ENCODE measurements around the gene TPT1. TPM values are rescaled to one million over a fixed set of nuclear protein-coding genes. Genes with fewer than 3 reads are reported as not detected.
"Not testable (repeated sequence)": the region's sequence is repeated elsewhere in the genome, so short reads cannot be mapped to it uniquely, and the experiment has no call there.

The TPT1 gene
- total RNA-seq, 1 donor from 2014 or later: 3,711 TPM

GRCh38 chr13:45367358-45367757 is 26.4 kb upstream of the TPT1 start:
- peak; percentile 98 for DNase-seq (ENCODE audit: low read depth)

- DNase-seq (ENCODE audit: low read depth): no peak
Observed at GRCh38 chr13:45365558-45365885, 24.5 kb upstream of the TPT1 start.

GRCh38 chr13:45364876-45365557 is 24.0 kb upstream of the TPT1 start:
- DNase-seq (ENCODE audit: low read depth): no peak

- no peak for DNase-seq (ENCODE audit: low read depth)
Observed at GRCh38 chr13:45362939-45363338, 22.0 kb upstream of the TPT1 start.

GRCh38 chr13:45361596-45362206 is 20.7 kb upstream of the TPT1 start:
- peak; percentile 51 for DNase-seq (ENCODE audit: low read depth)

GRCh38 chr13:45356966-45357672 is 16.1 kb upstream of the TPT1 start:
- DNase-seq (ENCODE audit: low read depth): no peak

- DNase-seq (ENCODE audit: low read depth): no peak
Observed at GRCh38 chr13:45353895-45354294, 12.9 kb upstream of the TPT1 start.

GRCh38 chr13:45352031-45352430 is 11.0 kb upstream of the TPT1 start:
- DNase-seq (ENCODE audit: low read depth): peak; percentile 68

GRCh38 chr13:45350152-45350551 is 9.2 kb upstream of the TPT1 start:
- DNase-seq (ENCODE audit: low read depth): no peak

GRCh38 chr13:45349438-45349837 is 8.5 kb upstream of the TPT1 start:
- DNase-seq (ENCODE audit: low read depth): no peak

- not testable (repeated sequence) for DNase-seq (ENCODE audit: low read depth)
Observed at GRCh38 chr13:45344064-45344463, 3.1 kb upstream of the TPT1 start.

GRCh38 chr13:45343102-45343501 is 2.1 kb upstream of the TPT1 start:
- not testable (repeated sequence) for DNase-seq (ENCODE audit: low read depth)

GRCh38 chr13:45342668-45343067 is 1.7 kb upstream of the TPT1 start:
- DNase-seq (ENCODE audit: low read depth): not testable (repeated sequence)

- peak; percentile 80 for DNase-seq (ENCODE audit: low read depth)
Observed at GRCh38 chr13:45341799-45342500, 967 bp upstream of the TPT1 start.

GRCh38 chr13:45340422-45341033 is 455 bp downstream of the TPT1 start:
- DNase-seq (ENCODE audit: low read depth): peak; percentile 79

- DNase-seq (ENCODE audit: low read depth): no peak
Observed at GRCh38 chr13:45339867-45340266, 1.1 kb downstream of the TPT1 start.

- no peak for DNase-seq (ENCODE audit: low read depth)
Observed at GRCh38 chr13:45339399-45339798, 1.6 kb downstream of the TPT1 start.

GRCh38 chr13:45337803-45338202 is 3.2 kb downstream of the TPT1 start:
- DNase-seq (ENCODE audit: low read depth): no peak

- no peak for DNase-seq (ENCODE audit: low read depth)
Observed at GRCh38 chr13:45337395-45337794, 3.6 kb downstream of the TPT1 start.

GRCh38 chr13:45336025-45336800 is 4.8 kb downstream of the TPT1 start:
- DNase-seq (ENCODE audit: low read depth): no peak

GRCh38 chr13:45335397-45336024 is 5.5 kb downstream of the TPT1 start:
- no peak for DNase-seq (ENCODE audit: low read depth)
